Measurements from ENCODE around the gene PLXNA4.

PLXNA4 gene

DNA sequence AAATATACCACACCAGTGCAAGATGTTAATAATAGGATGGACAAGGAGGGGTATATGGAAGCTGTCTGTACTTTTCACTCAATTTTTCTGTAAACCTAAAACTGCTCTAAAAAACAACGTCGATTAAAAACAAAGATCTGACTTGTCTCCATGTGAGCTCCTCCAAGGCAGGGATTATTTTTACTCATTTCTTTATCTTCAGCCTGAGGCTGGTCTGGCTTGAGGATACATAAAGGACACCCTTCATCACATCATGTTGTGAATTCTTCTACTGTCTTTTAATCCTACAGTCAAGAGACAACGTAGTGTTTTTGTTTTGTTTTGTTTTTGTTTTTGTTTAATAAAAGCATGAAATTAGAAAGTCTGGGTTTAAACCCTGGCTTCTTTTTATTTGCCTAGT, 486.9 kb downstream of the PLXNA4 start:
- Histone ChIP-seq H3K4me1 (ENCODE audit: control insufficient read depth in 1 of 2, insufficient read depth in 2 of 2, low read length in 2 of 2) (no peaks in the 10 kb centered on the region), H3K4me2 (ENCODE audit: low read length) (no peak overlapping the region), H3K4me3 (ENCODE audit: low read depth, low read length) (no peak overlapping the region), H3K23ac (ENCODE audit: low read length) (no peak overlapping the region), H4K8ac (ENCODE audit: low read depth, low read length) (no peak overlapping the region), H2BK12ac (ENCODE audit: low read length) (no peak overlapping the region), H3K27ac (ENCODE audit: low read depth, low read length) (no peak overlapping the region), H4K91ac (ENCODE audit: low read depth, low read length) (no peak overlapping the region), H2AK5ac (ENCODE audit: low read length) (no peak overlapping the region), H2AFZ (ENCODE audit: insufficient read depth, low read length, poor library complexity) (no peak overlapping the region), H2BK120ac (ENCODE audit: insufficient read depth, low read length, poor library complexity) (no peak overlapping the region), H3K18ac (ENCODE audit: low read length) (no peak overlapping the region), H4K12ac (ENCODE audit: low read depth, low read length) (no peak overlapping the region), H3K14ac (ENCODE audit: low read length) (no peak overlapping the region), H3K9ac (ENCODE audit: low read length) (no peak overlapping the region), H3K27me3 (ENCODE audit: insufficient read depth, low read length) (no peaks in the 10 kb centered on the region), H3K9me3 (ENCODE audit: insufficient read depth, low read depth, low read length) (peaks cover 5% of the 10 kb centered on the region), H3K36me3 (ENCODE audit: control insufficient read depth in 1 of 2, insufficient read depth in 2 of 2, low read length in 2 of 2) (no peaks in the 10 kb centered on the region), H3K79me1 (ENCODE audit: low read length) (no peaks in the 10 kb centered on the region), H3K4ac (ENCODE audit: low read depth, low read length) (no peak overlapping the region), H2BK5ac (ENCODE audit: low read depth, low read length, poor library complexity) (no peak overlapping the region), H3K79me2 (ENCODE audit: control insufficient read depth, insufficient read depth, low read length, poor library complexity) (no peaks in the 10 kb centered on the region)
- no peak for DNase-seq
- whole genome bisulfite sequencing (ENCODE audit: extremely low coverage, insufficient coverage, insufficient read length) = no CpG with 5 or more reads among the region's 3 CpGs

DNA sequence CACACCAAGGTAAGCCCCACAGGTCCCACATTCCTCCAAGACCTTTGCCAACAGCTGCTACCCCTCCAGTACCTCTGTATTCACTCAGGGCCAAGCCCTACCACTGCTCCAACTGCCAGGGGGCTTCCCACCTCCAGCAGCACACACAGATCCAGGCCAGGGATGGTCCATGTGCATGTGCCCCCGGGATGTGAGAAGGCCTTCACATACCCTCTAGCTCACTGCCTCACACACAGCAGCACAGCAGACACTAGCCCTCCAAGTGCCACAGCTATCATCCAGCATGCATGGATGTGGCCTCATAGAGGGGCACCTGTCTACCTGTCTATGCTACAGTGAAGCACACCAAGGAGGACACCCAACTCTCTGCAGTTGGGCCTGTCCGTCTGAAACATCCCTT, 488.8 kb downstream of the PLXNA4 start:
- Histone ChIP-seq H3K36me3 (ENCODE audit: control insufficient read depth in 1 of 2, insufficient read depth in 2 of 2, low read length in 2 of 2) (no peaks in the 10 kb centered on the region), H4K91ac (ENCODE audit: low read depth, low read length) (no peak overlapping the region), H4K12ac (ENCODE audit: low read depth, low read length) (no peak overlapping the region), H2BK5ac (ENCODE audit: low read depth, low read length, poor library complexity) (no peak overlapping the region), H3K18ac (ENCODE audit: low read length) (no peak overlapping the region), H3K79me2 (ENCODE audit: control insufficient read depth, insufficient read depth, low read length, poor library complexity) (no peaks in the 10 kb centered on the region), H3K79me1 (ENCODE audit: low read length) (no peaks in the 10 kb centered on the region), H3K4ac (ENCODE audit: low read depth, low read length) (no peak overlapping the region), H2BK120ac (ENCODE audit: insufficient read depth, low read length, poor library complexity) (no peak overlapping the region), H3K27ac (ENCODE audit: low read depth, low read length) (no peak overlapping the region), H2AK5ac (ENCODE audit: low read length) (no peak overlapping the region), H3K4me3 (ENCODE audit: low read depth, low read length) (no peak overlapping the region), H3K4me2 (ENCODE audit: low read length) (no peak overlapping the region), H2AFZ (ENCODE audit: insufficient read depth, low read length, poor library complexity) (no peak overlapping the region), H3K27me3 (ENCODE audit: insufficient read depth, low read length) (no peaks in the 10 kb centered on the region), H3K4me1 (ENCODE audit: control insufficient read depth in 1 of 2, insufficient read depth in 2 of 2, low read length in 2 of 2) (no peaks in the 10 kb centered on the region), H3K23ac (ENCODE audit: low read length) (no peak overlapping the region), H3K9me3 (ENCODE audit: insufficient read depth, low read depth, low read length) (peaks cover 5% of the 10 kb centered on the region), H3K14ac (ENCODE audit: low read length) (no peak overlapping the region), H3K9ac (ENCODE audit: low read length) (no peak overlapping the region), H2BK12ac (ENCODE audit: low read length) (no peak overlapping the region), H4K8ac (ENCODE audit: low read depth, low read length) (no peak overlapping the region)
- WGBS (ENCODE audit: extremely low coverage, insufficient coverage, insufficient read length) = no CpG with 5 or more reads among the region's 2 CpGs
- no peak for DNase-seq

DNA sequence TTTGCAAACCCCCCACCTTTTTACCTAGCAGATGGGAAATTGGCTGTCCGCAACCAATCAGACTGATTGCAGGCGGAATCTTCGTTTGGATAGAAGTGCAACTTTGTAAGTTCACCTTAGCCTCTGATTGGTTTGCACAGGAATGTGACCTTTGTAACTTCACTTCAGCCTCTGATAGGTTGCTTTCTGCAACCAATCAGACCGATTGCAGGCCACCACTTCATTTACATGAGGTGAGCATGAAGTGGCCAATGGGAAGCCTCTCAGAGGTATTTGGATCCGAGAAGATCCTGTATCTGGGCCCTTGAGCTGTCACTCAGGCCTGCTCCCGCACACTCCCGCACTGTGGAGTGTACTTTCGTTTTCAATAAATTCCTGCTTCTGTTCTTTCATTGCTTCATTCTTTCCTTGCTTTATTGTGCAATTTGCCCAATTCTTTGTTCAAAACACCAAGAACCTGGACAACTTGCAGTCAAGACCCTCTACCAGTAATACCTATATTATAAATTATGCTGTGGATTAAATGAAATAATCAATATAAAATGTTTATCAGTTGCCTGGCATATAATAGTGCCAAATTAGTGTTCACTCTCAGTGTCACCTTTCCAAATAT, 491.4 kb downstream of the PLXNA4 start:
- no peak overlapping the region for H3K4ac ChIP-seq (ENCODE audit: low read depth, low read length)
- no peak overlapping the region for H2BK120ac ChIP-seq (ENCODE audit: insufficient read depth, low read length, poor library complexity)
- no peak overlapping the region for H3K9ac ChIP-seq (ENCODE audit: low read length)
- H3K27ac ChIP-seq (ENCODE audit: low read depth, low read length) = no peak overlapping the region
- H3K9me3 ChIP-seq (ENCODE audit: insufficient read depth, low read depth, low read length) = peaks cover 4% of the 10 kb centered on the region
- H4K12ac ChIP-seq (ENCODE audit: low read depth, low read length) = no peak overlapping the region
- H3K79me1 ChIP-seq (ENCODE audit: low read length) = no peaks in the 10 kb centered on the region
- WGBS (ENCODE audit: extremely low coverage, insufficient coverage, insufficient read length) = no CpG with 5 or more reads among the region's 8 CpGs
- no peak overlapping the region for H4K8ac ChIP-seq (ENCODE audit: low read depth, low read length)
- no peak overlapping the region for H2AK5ac ChIP-seq (ENCODE audit: low read length)
- peaks cover 0 to 3% of the 10 kb centered on the region in 2 experiments for H3K4me1 ChIP-seq (ENCODE audit: control insufficient read depth in 1 of 2, insufficient read depth in 2 of 2, low read length in 2 of 2)
- no peaks in the 10 kb centered on the region for H3K79me2 ChIP-seq (ENCODE audit: control insufficient read depth, insufficient read depth, low read length, poor library complexity)
- H3K4me2 ChIP-seq (ENCODE audit: low read length) = no peak overlapping the region
- H3K36me3 ChIP-seq (ENCODE audit: control insufficient read depth in 1 of 2, insufficient read depth in 2 of 2, low read length in 2 of 2) = no peaks in the 10 kb centered on the region
- H4K91ac ChIP-seq (ENCODE audit: low read depth, low read length) = no peak overlapping the region
- no peak overlapping the region for H3K18ac ChIP-seq (ENCODE audit: low read length)
- H3K4me3 ChIP-seq (ENCODE audit: low read depth, low read length) = no peak overlapping the region
- no peak overlapping the region for H2AFZ ChIP-seq (ENCODE audit: insufficient read depth, low read length, poor library complexity)
- H3K14ac ChIP-seq (ENCODE audit: low read length) = no peak overlapping the region
- DNase-seq = no peak
- H3K27me3 ChIP-seq (ENCODE audit: insufficient read depth, low read length) = no peaks in the 10 kb centered on the region
- H3K23ac ChIP-seq (ENCODE audit: low read length) = no peak overlapping the region
- no peak overlapping the region for H2BK12ac ChIP-seq (ENCODE audit: low read length)
- H2BK5ac ChIP-seq (ENCODE audit: low read depth, low read length, poor library complexity) = no peak overlapping the region

DNA sequence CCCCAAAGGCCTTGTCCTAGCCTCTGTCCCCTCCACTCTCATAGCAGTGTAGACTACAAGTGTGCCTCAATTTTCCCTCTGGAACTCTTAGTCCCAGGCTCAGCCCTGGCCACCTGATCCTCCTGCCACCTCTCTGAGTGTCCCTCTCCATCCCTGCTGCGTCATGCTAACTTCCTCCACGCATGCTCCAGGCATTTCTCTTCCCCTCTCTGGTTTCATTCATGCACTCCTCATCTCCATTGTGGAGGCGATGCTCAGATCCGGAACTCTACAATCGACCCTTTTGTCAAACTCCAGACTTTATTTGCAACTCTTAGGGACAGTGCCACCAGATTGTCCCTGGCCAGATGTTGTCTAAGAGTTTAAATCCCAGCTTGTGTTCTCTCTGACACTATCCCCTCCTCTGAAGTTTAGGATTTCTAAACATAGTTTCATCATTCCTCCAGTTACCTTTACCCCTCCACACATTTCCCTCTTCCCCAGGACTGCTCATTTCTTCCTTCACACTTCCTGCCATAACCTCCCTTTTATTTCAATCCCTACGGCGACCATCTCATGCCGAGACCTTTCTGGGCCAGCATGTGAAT, 492.6 kb downstream of the PLXNA4 start:
- no peak overlapping the region for H3K18ac ChIP-seq (ENCODE audit: low read length)
- no peak overlapping the region for H3K9ac ChIP-seq (ENCODE audit: low read length)
- H3K9me3 ChIP-seq (ENCODE audit: insufficient read depth, low read depth, low read length) = peaks cover 4% of the 10 kb centered on the region
- H3K79me1 ChIP-seq (ENCODE audit: low read length) = no peaks in the 10 kb centered on the region
- no peaks in the 10 kb centered on the region for H3K79me2 ChIP-seq (ENCODE audit: control insufficient read depth, insufficient read depth, low read length, poor library complexity)
- no peaks in the 10 kb centered on the region for H3K27me3 ChIP-seq (ENCODE audit: insufficient read depth, low read length)
- H3K23ac ChIP-seq (ENCODE audit: low read length) = no peak overlapping the region
- H3K27ac ChIP-seq (ENCODE audit: low read depth, low read length) = no peak overlapping the region
- no peak overlapping the region for H4K8ac ChIP-seq (ENCODE audit: low read depth, low read length)
- peaks cover 0 to 3% of the 10 kb centered on the region in 2 experiments for H3K4me1 ChIP-seq (ENCODE audit: control insufficient read depth in 1 of 2, insufficient read depth in 2 of 2, low read length in 2 of 2)
- H4K91ac ChIP-seq (ENCODE audit: low read depth, low read length) = no peak overlapping the region
- no peak overlapping the region for H3K4me3 ChIP-seq (ENCODE audit: low read depth, low read length)
- H4K12ac ChIP-seq (ENCODE audit: low read depth, low read length) = no peak overlapping the region
- no peak for DNase-seq
- WGBS (ENCODE audit: extremely low coverage, insufficient coverage, insufficient read length) = no CpG with 5 or more reads among the region's 8 CpGs
- no peak overlapping the region for H2BK5ac ChIP-seq (ENCODE audit: low read depth, low read length, poor library complexity)
- H2BK12ac ChIP-seq (ENCODE audit: low read length) = no peak overlapping the region
- H3K4me2 ChIP-seq (ENCODE audit: low read length) = no peak overlapping the region
- H2AK5ac ChIP-seq (ENCODE audit: low read length) = no peak overlapping the region
- no peak overlapping the region for H2AFZ ChIP-seq (ENCODE audit: insufficient read depth, low read length, poor library complexity)
- H2BK120ac ChIP-seq (ENCODE audit: insufficient read depth, low read length, poor library complexity) = no peak overlapping the region
- H3K4ac ChIP-seq (ENCODE audit: low read depth, low read length) = no peak overlapping the region
- H3K36me3 ChIP-seq (ENCODE audit: control insufficient read depth in 1 of 2, insufficient read depth in 2 of 2, low read length in 2 of 2) = no peaks in the 10 kb centered on the region
- no peak overlapping the region for H3K14ac ChIP-seq (ENCODE audit: low read length)

All from trophoblast cell (in vitro differentiated cells and primary cell).